T-cell (primary cell): ENCODE data around the gene AOX1. TPM values are rescaled to one million over a fixed set of nuclear protein-coding genes. Genes with fewer than 3 reads are reported as not detected.

Experiments
- ATAC-seq, 4 experiments: fragments of 200-7000 bp in 3 of 4; fragments of 150-1000 bp in 1 of 4; cut with Tn5 transposase; replicated peaks in 1 of 4; 1 replicate in 3 of 4; 2 replicates in 1 of 4; pipeline ENCODE4 v1.10.0; 2021; ENCODE audit warnings: moderate library complexity in 3 of 4, mild to moderate bottlenecking in 2 of 4, moderate number of reproducible peaks in 1 of 4
- CTCF ChIA-PET, 2 donors: fragments of 300-600 bp; sonication (Branson Sonifier 250); formaldehyde crosslinking; loops; one replicate each; lab custom pipeline; 2022; ENCODE audit warnings: antibody characterized with exemption in 2 of 2; lab: Charles Lee
- POLR2A ChIA-PET, 2 donors: fragments of 300-600 bp; sonication (Branson Sonifier 250); formaldehyde crosslinking; loops; one replicate each; lab custom pipeline; 2022; ENCODE audit warnings: antibody characterized with exemption in 2 of 2; lab: Charles Lee
- DNase-seq, 35 experiments: peaks; one replicate each; pipeline versions ENCODE4 v3.0.0 to v3.0.0-alpha.2; 2013 to 2023
- H3K27ac ChIP-seq: one replicate; pipeline ENCODE4 v1.5.1; 2013; ENCODE audit warnings: low read length
- H3K27me3 ChIP-seq, 2 experiments: replicated peaks in 1 of 2; 1 replicate in 1 of 2; 2 replicates in 1 of 2; pipeline versions ENCODE4 v1.6.1 to v1.7.0; 2013; ENCODE audit warnings: low read length in 1 of 2, mixed read lengths in 1 of 2; ENCODE audit not compliant: control insufficient read depth in 2 of 2, insufficient read depth in 2 of 2; ENCODE audit errors: extremely low read depth in 1 of 2
- H3K36me3 ChIP-seq, 2 donors: 1 replicate in 1 of 2; 2 replicates in 1 of 2; pipeline versions ENCODE4 v1.6.1 to v1.7.0; 2013; ENCODE audit warnings: low read length in 1 of 2; ENCODE audit not compliant: control insufficient read depth in 2 of 2, insufficient read depth in 1 of 2; ENCODE audit errors: extremely low read depth in 1 of 2
- H3K4me1 ChIP-seq, 2 experiments: 1 replicate in 1 of 2; 2 replicates in 1 of 2; pipeline versions ENCODE4 v1.6.1 to v1.7.0; 2013; ENCODE audit warnings: low read length in 2 of 2, mixed read lengths in 1 of 2; ENCODE audit not compliant: insufficient read depth in 2 of 2, control insufficient read depth in 1 of 2; ENCODE audit errors: extremely low read depth in 1 of 2
- H3K4me3 ChIP-seq, 2 donors: 1 replicate in 1 of 2; 2 replicates in 1 of 2; pipeline versions ENCODE4 v1.5.1 to v1.7.0; 2013; ENCODE audit warnings: mild to moderate bottlenecking in 2 of 2, low read length in 1 of 2, moderate library complexity in 1 of 2; ENCODE audit not compliant: control insufficient read depth in 1 of 2; ENCODE audit errors: extremely low read depth in 1 of 2
- H3K9me3 ChIP-seq: 2 replicates; pipeline ENCODE4 v1.7.0; 2013
- H3K27ac Mint-ChIP-seq, 2 donors: one replicate each; pipeline ENCODE4 v1.8.0; 2020 to 2021; ENCODE audit warnings: mild to moderate bottlenecking in 2 of 2, mixed read lengths in 2 of 2
- H3K27me3 Mint-ChIP-seq, 2 donors: one replicate each; pipeline ENCODE4 v1.8.0; 2021 to 2022; ENCODE audit warnings: mixed read lengths in 2 of 2
- H3K36me3 Mint-ChIP-seq: one replicate; pipeline ENCODE4 v1.8.0; 2021; ENCODE audit warnings: mixed read lengths
- H3K4me1 Mint-ChIP-seq, 3 donors: one replicate each; pipeline ENCODE4 v1.8.0; 2020 to 2022; ENCODE audit warnings: mixed read lengths in 3 of 3, mild to moderate bottlenecking in 1 of 3
- H3K4me3 Mint-ChIP-seq, 3 donors: one replicate each; pipeline ENCODE4 v1.8.0; 2020 to 2022; ENCODE audit warnings: mild to moderate bottlenecking in 3 of 3, mixed read lengths in 3 of 3, moderate library complexity in 3 of 3
- H3K9me3 Mint-ChIP-seq, 3 donors: one replicate each; pipeline ENCODE4 v1.8.0; 2020 to 2022; ENCODE audit warnings: mixed read lengths in 3 of 3
- WGBS: methylation state at CpG from one replicate; pipeline ENCODE4 v1.1.5; 2013; ENCODE audit warnings: missing lambda C conversion rate; ENCODE audit not compliant: insufficient coverage; 5-methylcytosine and 5-hydroxymethylcytosine counted together
- total RNA-seq, 35 experiments: library from RNA in 6 of 35; stranded (reverse) in 6 of 35; fragments of 120-200 nt in 1 of 35; gene quantifications; one replicate each; pipeline versions ENCODE4 v1.2.1 to v1.2.4 and lab custom pipeline; 2013 to 2026

Gene AOX1
- total RNA-seq, 5 donors from 2014 or later (not counting 1 experiment from before 2014, with no cell fraction given) = 1.3 to 1.4 (median 1.4) TPM; not detected in 2

DNA sequence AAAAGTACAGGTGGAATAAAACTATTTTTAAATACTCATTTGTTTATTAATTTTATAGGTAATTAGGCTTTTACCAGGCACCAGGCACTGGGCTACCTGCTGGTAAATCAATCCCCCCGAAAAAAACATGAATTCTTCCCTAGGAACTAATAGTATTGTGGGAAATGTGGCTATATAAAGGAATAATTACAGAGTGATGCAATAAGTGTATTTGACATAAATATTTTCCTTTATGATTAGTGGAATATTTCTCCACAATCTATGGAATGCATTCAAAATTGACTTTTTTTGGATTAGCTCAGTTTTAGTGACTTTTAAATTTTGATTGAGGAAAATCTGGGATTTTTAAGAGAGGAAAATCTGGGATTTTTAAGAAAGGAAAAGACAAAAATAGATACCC, 116.2 kb downstream of the AOX1 start:
- peaks cover 1 to 6% of the 10 kb centered on the region in 2 donors for H3K27me3 Mint-ChIP-seq
- no peak for ATAC-seq
- no CpG with 5 or more reads among the region's 1 CpG for WGBS

DNA sequence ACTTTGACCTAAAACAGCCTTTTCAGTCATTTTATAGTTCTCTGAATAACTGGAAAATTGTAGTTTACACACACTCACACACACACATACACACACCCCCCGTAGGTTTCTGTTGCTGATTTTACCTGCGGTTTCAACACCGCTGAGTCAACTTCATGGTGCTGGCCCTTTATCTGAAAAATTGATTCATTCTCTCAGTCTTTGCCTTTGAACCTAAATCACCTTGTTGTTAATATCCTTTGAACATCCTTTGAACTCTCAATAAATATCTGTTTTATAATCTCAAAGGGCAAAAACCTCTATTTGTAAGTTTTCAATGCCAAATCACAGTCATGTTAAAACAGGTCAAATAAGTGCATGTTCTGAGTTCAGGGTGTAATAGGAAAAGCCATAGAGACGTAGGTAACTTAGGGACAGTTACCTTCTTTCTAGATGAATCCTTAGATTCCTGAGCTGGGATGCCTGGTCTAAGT, 116.9 kb downstream of the AOX1 start:
- ATAC-seq (peak in 3 of 4 experiments; percentile 43 to 74 (median 71)), DNase-seq (peak in 8 of 35 experiments; percentile 5 to 53 (median 16))
- H3K27ac Mint-ChIP-seq = no peak overlapping the region
- H3K27me3 Mint-ChIP-seq = peaks cover 1 to 6% of the 10 kb centered on the region in 2 donors
- H3K36me3 Mint-ChIP-seq = no peaks in the 10 kb centered on the region
- H3K4me1 ChIP-seq = no peaks in the 10 kb centered on the region
- peaks cover 6 to 12% (median 8%) of the 10 kb centered on the region in 3 donors for H3K4me1 Mint-ChIP-seq
- no peaks in the 10 kb centered on the region for H3K27me3 ChIP-seq
- H3K9me3 Mint-ChIP-seq = no peaks in the 10 kb centered on the region
- 0% methylated on average over 2 of the region's 4 CpGs for WGBS
- no peaks in the 10 kb centered on the region for H3K9me3 ChIP-seq
- no peak overlapping the region for H3K4me3 ChIP-seq
- no peak overlapping the region for H3K4me3 Mint-ChIP-seq
- H3K36me3 ChIP-seq = no peaks in the 10 kb centered on the region
- H3K27ac ChIP-seq = no peak overlapping the region
- ChIA-PET POLR2A (interaction anchor here in 1 of 2 donors (0.7 kb wide), 1 partner anchor 87 kb away, joined by 4 read pairs; no protein-coding TSS in a partner anchor), CTCF (interaction anchor here (0.5 to 1.6 kb wide), 7 partner anchors 11 to 1597 kb away, joined by 3 to 8 read pairs (median 3); no protein-coding TSS in a partner anchor)

More for the DNA sequence above, 116.2 kb downstream of the AOX1 start:
- Histone ChIP-seq H3K4me3 (no peak overlapping the region), H3K27me3 (no peaks in the 10 kb centered on the region), H3K4me1 (no peaks in the 10 kb centered on the region), H3K9me3 (no peaks in the 10 kb centered on the region), H3K27ac (no peak overlapping the region), H3K36me3 (no peaks in the 10 kb centered on the region)
- DNase-seq = no peak
- Mint-ChIP-seq H3K36me3 (no peaks in the 10 kb centered on the region), H3K27ac (no peak overlapping the region), H3K4me3 (no peak overlapping the region), H3K9me3 (no peaks in the 10 kb centered on the region), H3K4me1 (peaks cover 6 to 12% (median 8%) of the 10 kb centered on the region in 3 donors)
- CTCF ChIA-PET = no interaction called here
- POLR2A ChIA-PET = no interaction called here

DNA sequence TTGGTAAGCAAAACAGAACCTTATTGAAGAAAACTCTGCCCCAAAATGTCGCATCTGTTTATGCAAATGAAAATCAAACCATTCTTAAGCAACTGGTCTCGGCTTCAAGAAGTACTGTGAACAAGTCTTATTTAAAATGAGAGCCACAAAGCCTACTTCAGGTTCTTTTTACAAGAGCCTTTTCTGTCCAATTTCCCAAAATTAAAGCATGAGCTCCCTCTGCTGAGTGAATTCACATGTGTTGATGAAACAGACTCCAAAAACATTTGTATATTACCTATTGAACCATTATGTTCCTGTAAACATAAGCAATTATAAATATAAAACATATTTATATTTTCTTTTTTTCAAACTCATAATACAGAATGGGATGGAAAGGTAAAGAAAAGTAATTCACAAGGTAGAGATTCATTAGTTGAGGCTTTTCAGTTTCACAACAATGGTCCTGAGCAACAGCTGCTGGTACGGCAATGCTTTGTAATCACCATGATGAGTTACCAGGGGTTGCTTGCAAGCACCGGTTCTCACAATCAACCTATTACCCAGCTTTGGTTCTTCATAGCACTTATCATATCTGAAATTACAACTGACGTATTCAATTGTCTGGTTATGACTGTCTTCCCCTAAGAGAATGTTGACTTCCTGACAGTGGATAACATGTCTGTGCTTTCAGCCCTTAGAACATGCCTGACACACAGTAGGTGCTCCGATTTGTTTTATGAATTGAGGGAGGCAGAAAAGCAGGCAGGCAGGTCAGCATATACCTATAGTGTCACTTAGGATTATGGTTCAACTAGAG, 117.5 kb downstream of the AOX1 start:
- H3K4me3 ChIP-seq = no peak overlapping the region
- no peaks in the 10 kb centered on the region for H3K9me3 ChIP-seq
- 44% methylated on average over 1 of the region's 6 CpGs for WGBS
- no peak overlapping the region for H3K27ac ChIP-seq
- no peak overlapping the region for H3K27ac Mint-ChIP-seq
- ChIA-PET POLR2A (interaction anchor here (0.5 to 0.7 kb wide), 2 partner anchors 88 to 115 kb away, joined by 4 read pairs; no protein-coding TSS in a partner anchor), CTCF (interaction anchor here (0.5 to 1.6 kb wide), 9 partner anchors 10 to 1596 kb away, joined by 3 to 8 read pairs (median 3); no protein-coding TSS in a partner anchor)
- no peaks in the 10 kb centered on the region for H3K36me3 Mint-ChIP-seq
- H3K27me3 ChIP-seq = no peaks in the 10 kb centered on the region
- no peak overlapping the region for H3K4me3 Mint-ChIP-seq
- H3K27me3 Mint-ChIP-seq = peaks cover 1 to 6% of the 10 kb centered on the region in 2 donors
- no peaks in the 10 kb centered on the region for H3K9me3 Mint-ChIP-seq
- peaks cover 6 to 12% (median 8%) of the 10 kb centered on the region in 3 donors for H3K4me1 Mint-ChIP-seq
- DNase-seq (peak in 2 of 35 experiments; percentile 16 to 48), ATAC-seq (peak in 1 of 4 experiments; percentile 39)
- no peaks in the 10 kb centered on the region for H3K4me1 ChIP-seq
- H3K36me3 ChIP-seq = no peaks in the 10 kb centered on the region

GRCh38 chr2:200703926-200704637, 118.3 kb downstream of the AOX1 start:
- Histone ChIP-seq H3K36me3 (no peaks in the 10 kb centered on the region), H3K4me1 (no peaks in the 10 kb centered on the region), H3K9me3 (no peaks in the 10 kb centered on the region), H3K27ac (no peak overlapping the region), H3K4me3 (no peak overlapping the region), H3K27me3 (no peaks in the 10 kb centered on the region)
- H3K4me3 Mint-ChIP-seq = no peak overlapping the region
- H3K36me3 Mint-ChIP-seq = no peaks in the 10 kb centered on the region
- POLR2A ChIA-PET = interaction anchor here in 1 of 2 donors (0.6 kb wide), 1 partner anchor 130 kb away, joined by 3 read pairs; no protein-coding TSS in a partner anchor
- no peak overlapping the region for H3K27ac Mint-ChIP-seq
- peaks cover 1 to 6% of the 10 kb centered on the region in 2 donors for H3K27me3 Mint-ChIP-seq
- 49% methylated on average over 3 of the region's 4 CpGs for WGBS
- no peak for ATAC-seq
- peaks cover 6 to 12% (median 8%) of the 10 kb centered on the region in 3 donors for H3K4me1 Mint-ChIP-seq
- H3K9me3 Mint-ChIP-seq = no peaks in the 10 kb centered on the region
- DNase-seq = no peak
- CTCF ChIA-PET = interaction anchor here in 1 of 2 donors (0.6 to 1.6 kb wide), 2 partner anchors 9 to 87 kb away, joined by 6 to 8 read pairs; no protein-coding TSS in a partner anchor

GRCh38 chr2:200705305-200706041, 119.7 kb downstream of the AOX1 start:
- ATAC-seq = no peak
- no peaks in the 10 kb centered on the region for H3K36me3 ChIP-seq
- Mint-ChIP-seq H3K4me1 (peaks cover 6 to 12% (median 8%) of the 10 kb centered on the region in 3 donors), H3K4me3 (no peak overlapping the region), H3K27me3 (peaks cover 1 to 6% of the 10 kb centered on the region in 2 donors), H3K9me3 (no peaks in the 10 kb centered on the region), H3K36me3 (no peaks in the 10 kb centered on the region), H3K27ac (no peak overlapping the region)
- no peak overlapping the region for H3K4me3 ChIP-seq
- CTCF ChIA-PET = interaction anchor here in 1 of 2 donors (0.8 kb wide), 1 partner anchor 363 kb away, joined by 4 read pairs; no protein-coding TSS in a partner anchor
- no peaks in the 10 kb centered on the region for H3K27me3 ChIP-seq
- POLR2A ChIA-PET = no interaction called here
- WGBS = no CpG with 5 or more reads among the region's 3 CpGs
- no peaks in the 10 kb centered on the region for H3K9me3 ChIP-seq
- H3K4me1 ChIP-seq = no peaks in the 10 kb centered on the region
- no peak overlapping the region for H3K27ac ChIP-seq
- no peak for DNase-seq
